SW480 (cell line): ENCODE measurements around the gene NPY4R2.
"Not testable (repeated sequence)": the region's sequence is repeated elsewhere in the genome, so short reads cannot be mapped to it uniquely, and the experiment has no call there.

ENCODE experiments used
- DNase-seq: peaks from one replicate; pipeline ENCODE4 v3.0.0-alpha.2; 2016; ENCODE audit warnings: low spot score

NPY4R2 gene

GRCh38 chr10:47932824-47933223, 14.4 kb downstream of the NPY4R2 start:
- DNase-seq = not testable (repeated sequence)

- DNase-seq = not testable (repeated sequence)
Observed at GRCh38 chr10:47933462-47933861, 15.0 kb downstream of the NPY4R2 start.

GRCh38 chr10:47936772-47937228, 18.3 kb downstream of the NPY4R2 start:
- not testable (repeated sequence) for DNase-seq

- not testable (repeated sequence) for DNase-seq
Observed at GRCh38 chr10:47937634-47938033, 19.2 kb downstream of the NPY4R2 start.

- DNase-seq = not testable (repeated sequence)
Observed at GRCh38 chr10:47940821-47941220, 22.4 kb downstream of the NPY4R2 start.

GRCh38 chr10:47941379-47941778, 22.9 kb downstream of the NPY4R2 start:
- not testable (repeated sequence) for DNase-seq

GRCh38 chr10:47942351-47943019, 24.0 kb downstream of the NPY4R2 start:
- DNase-seq = not testable (repeated sequence)

GRCh38 chr10:47943328-47943727, 24.9 kb downstream of the NPY4R2 start:
- not testable (repeated sequence) for DNase-seq

GRCh38 chr10:47947424-47947823, 29.0 kb downstream of the NPY4R2 start:
- not testable (repeated sequence) for DNase-seq

- not testable (repeated sequence) for DNase-seq
Observed at GRCh38 chr10:47957158-47957557, 38.7 kb downstream of the NPY4R2 start.

GRCh38 chr10:47959677-47960076, 41.2 kb downstream of the NPY4R2 start:
- not testable (repeated sequence) for DNase-seq

- DNase-seq = not testable (repeated sequence)
Observed at GRCh38 chr10:47960699-47961098, 42.2 kb downstream of the NPY4R2 start.

GRCh38 chr10:47962785-47963184, 44.3 kb downstream of the NPY4R2 start:
- not testable (repeated sequence) for DNase-seq

GRCh38 chr10:47964280-47965063, 46.0 kb downstream of the NPY4R2 start:
- not testable (repeated sequence) for DNase-seq

GRCh38 chr10:47968988-47969387, 50.5 kb downstream of the NPY4R2 start:
- DNase-seq = not testable (repeated sequence)

- DNase-seq = not testable (repeated sequence)
Observed at GRCh38 chr10:47970047-47970446, 51.6 kb downstream of the NPY4R2 start.

- not testable (repeated sequence) for DNase-seq
Observed at GRCh38 chr10:47971598-47971997, 53.1 kb downstream of the NPY4R2 start.

GRCh38 chr10:47972077-47972476, 53.6 kb downstream of the NPY4R2 start:
- not testable (repeated sequence) for DNase-seq
